ENCODE data around the gene TRIM26.
"Not testable (repeated sequence)": the region's sequence is repeated elsewhere in the genome, so short reads cannot be mapped to it uniquely, and the experiment has no call there.

Gene TRIM26

DNA sequence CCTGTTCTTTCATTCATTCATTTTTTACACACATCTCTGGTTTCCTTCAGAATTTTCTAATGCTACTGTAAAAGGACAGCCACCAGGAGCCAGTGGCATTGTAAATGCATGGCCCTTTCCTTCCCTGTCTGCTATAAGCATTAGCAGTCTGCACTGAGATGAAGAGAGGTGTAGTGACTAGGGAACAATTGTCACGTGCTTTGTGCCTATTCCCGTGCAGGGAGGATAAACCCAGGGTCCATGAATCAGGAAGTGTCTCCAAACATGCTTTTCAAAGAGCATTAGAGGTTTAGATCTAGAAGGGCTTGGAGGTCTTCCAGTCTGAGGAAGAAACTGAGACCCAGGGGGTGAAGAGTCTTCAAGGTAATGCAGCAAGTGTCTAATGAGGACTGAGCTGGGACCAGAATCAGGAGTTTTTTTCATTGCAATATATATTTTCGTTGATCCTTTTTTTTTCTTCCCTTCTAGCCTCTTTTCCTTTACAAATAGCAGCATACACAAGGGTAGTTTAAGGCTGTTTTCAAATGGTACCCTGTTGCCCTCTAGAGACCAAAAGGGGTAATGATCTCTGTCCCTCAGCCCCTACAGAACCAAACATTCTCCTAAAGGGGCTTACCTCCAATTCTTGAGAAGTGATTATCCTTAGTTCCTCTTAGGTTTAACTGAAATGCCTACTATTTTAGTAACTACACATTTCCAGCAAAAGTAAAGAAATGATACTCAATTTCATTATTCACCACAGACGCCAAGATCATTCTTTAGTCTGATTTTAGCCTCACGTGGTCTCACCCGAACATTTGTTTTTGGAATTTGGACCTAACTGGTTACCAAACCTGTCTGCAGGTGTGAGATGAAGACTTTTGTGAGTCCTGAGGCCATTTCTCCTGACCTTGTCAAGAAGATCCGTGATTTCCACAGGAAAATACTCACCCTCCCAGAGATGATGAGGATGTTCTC, 43.3 kb downstream of the TRIM26 start:
- DNase-seq (ENCODE audit: low read depth in 2 of 2), result no peak

- no peak for DNase-seq (ENCODE audit: low read depth in 2 of 2)
Measured at GRCh38 chr6:30168741-30169140, 44.5 kb downstream of the TRIM26 start.

GRCh38 chr6:30167101-30167500, 46.1 kb downstream of the TRIM26 start:
- no peak for DNase-seq (ENCODE audit: low read depth in 2 of 2)

GRCh38 chr6:30165238-30165637, 48.0 kb downstream of the TRIM26 start:
- DNase-seq (ENCODE audit: low read depth in 2 of 2), result not testable (repeated sequence)

- DNase-seq (ENCODE audit: low read depth in 2 of 2), result no peak
Measured at GRCh38 chr6:30164714-30165113, 48.5 kb downstream of the TRIM26 start.

GRCh38 chr6:30163918-30164654, 49.1 kb downstream of the TRIM26 start:
- no peak for DNase-seq (ENCODE audit: low read depth in 2 of 2)

GRCh38 chr6:30163090-30163917, 49.9 kb downstream of the TRIM26 start, which contains the start of gene TRIM15:
TSS of gene TRIM15 (plus strand) at chr6:30163546. CDS start at chr6:30163685, 139 bp downstream.
- peak; percentile 16 to 18 for DNase-seq (ENCODE audit: low read depth in 2 of 2)

DNA sequence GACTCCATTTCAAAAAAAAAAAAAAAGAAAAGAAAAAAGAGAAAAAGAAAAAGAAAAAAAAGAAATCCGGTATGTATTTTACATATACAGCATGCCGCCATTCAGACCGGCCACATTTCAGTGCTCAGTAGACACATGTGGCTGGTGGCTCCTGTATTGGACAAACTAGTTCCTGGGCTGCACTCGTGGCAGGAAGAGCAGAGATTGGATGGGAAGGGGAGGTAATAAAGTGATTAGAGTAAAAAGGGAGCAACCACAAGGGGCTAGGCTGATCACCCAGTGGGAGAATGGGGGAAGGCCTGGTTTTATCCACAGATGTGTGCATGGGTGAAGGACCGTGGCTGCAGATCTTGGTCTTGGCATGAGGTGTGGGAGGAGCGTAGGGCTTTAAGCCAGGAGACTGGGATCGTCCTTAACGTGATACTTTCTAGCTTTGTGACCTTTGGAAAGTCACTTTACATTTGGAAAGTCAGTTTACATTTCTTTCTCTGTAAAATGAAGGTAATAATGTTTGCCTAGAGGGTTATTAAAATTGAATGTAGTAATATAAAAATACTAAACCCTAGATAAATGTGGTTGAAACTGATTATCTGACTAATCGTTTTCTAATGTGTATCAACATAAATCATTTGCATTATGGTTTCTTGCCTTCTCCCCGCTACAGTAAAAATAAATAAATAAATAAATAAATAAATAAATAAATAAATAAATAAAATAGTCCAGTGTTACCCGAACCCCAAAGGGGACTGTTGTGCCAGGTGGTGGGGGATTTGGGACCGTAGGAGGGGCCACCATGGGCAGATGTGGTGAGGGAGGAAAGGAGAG, 50.7 kb downstream of the TRIM26 start:
- DNase-seq (ENCODE audit: low read depth in 2 of 2), result no peak

DNA sequence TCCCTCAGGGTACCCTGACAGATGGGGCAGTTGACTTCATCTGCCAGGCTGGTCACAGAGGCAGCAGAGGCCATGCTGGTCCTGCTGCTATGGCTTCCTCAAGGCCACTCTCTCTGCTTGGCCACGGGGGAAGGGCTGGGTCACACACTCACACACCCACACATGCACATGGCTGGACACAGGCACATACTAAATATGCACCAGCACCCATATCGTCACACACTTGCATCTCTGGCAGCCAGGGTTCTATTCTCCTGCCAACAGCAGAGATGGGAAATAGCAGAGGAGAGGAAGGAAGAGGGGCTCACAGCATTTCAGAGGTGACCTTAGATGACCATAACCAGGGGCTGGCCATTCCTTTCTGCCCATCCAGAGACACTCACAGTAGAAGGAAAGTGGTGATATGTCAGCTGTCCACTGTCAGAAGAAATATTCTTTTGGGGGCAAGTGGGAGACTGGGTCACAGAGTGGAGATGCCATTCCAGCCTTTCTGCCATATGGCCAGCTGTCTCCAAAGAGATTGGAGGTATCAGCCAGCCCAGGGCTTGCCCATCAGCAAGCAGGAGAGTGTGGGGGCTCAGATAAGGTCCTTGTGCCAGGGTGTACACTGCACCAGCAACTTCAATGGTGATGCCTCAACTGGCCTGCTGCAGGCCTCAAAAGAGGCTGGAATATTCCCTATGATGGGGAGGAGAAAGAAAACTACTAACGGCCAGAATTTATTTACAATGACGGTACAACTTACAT, 52.2 kb downstream of the TRIM26 start, which contains the start of gene TRIM10:
TRIM10 (minus strand) TSS at position 427 of the 747 bp plus-strand sequence; CDS start at position 74, 353 bp downstream.
- DNase-seq (ENCODE audit: low read depth in 2 of 2), result no peak

DNA sequence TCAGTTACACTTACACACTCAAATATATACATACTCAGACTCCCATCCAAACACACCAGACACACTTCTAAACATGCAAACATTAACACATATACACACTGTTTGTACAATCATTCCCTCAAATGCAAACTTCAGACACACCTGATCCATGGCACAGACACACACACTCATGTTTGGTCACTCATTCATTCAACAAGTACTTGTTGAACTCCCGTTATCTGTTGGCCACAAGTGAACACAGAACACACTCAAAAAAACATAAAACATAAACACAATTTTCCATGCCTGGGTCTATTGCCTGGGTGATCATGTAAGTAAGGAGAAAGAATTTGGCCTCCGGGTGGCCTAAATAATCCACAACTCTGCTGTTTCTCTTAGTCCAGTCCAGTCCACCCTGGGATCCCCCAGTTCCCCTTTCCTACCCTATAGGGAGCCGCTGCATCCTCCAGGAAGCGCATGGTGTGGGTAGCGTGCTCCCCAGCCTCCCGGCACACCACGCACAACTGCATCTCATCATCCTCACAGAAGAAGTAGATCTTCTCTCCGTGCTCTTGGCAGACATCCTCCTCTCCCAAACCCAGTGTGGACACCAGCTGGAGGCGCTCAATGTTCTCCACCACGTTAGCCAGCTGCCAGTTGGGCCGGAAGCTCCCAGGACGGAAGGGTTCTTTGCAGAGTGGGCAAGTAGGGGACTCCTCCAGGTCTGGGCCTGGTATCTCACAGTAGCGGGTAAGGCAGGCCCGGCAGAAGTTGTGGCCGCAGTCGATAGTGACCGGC, 53.0 kb downstream of the TRIM26 start:
- DNase-seq (ENCODE audit: low read depth in 2 of 2), result no peak

DNA sequence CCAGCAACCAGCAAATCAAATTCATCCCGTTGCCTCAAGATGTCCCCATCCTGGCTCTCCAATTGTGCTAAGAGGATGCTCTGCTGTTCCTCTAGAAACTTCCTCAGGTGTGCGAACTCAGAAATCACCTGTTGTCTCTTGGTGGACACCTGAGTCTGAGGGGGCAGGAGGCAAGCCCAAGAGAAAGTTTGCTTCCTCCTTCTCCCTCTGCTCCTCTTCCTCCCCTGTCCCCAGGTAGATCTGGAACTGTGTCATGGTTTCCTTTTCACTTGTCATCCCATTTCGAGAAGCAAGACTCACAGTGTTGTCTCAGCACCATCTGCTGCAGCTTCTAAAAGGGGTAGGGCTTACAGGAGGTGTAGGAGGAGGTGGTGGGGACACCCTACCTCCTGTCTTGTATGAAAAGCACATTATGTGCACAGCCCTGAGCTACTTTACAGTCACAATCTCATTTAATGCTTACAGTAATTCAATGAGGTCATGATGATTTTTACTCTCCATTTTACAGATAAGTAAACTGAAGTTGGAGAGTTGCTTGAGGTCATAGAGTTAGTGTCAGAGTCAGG, 54.6 kb downstream of the TRIM26 start:
- no peak for DNase-seq (ENCODE audit: low read depth in 2 of 2)

GRCh38 chr6:30157999-30158398, 55.2 kb downstream of the TRIM26 start:
- DNase-seq (ENCODE audit: low read depth in 2 of 2), result no peak

DNA sequence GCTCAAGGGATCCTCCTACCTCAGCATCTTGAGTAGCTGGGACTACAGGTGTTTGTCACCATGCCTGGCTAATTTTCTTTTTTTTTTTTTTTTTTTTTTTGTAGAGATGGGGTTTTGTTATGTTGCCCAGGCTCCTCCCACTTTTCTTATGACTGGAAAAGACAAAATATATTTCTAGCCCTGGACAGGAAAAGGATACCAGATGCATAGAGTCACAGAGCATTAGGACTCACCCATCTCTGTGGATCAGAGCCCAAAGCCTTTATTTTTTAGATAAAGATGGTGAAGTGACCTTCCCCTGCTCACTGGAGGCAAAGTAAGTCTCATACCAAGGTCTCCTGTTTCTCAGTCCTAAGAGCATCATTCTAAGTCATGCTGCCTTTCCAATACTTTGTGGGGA, 55.6 kb downstream of the TRIM26 start:
- DNase-seq (ENCODE audit: low read depth in 2 of 2), result no peak

GRCh38 chr6:30156774-30157173, 56.4 kb downstream of the TRIM26 start:
- no peak for DNase-seq (ENCODE audit: low read depth in 2 of 2)

- no peak for DNase-seq (ENCODE audit: low read depth in 2 of 2)
Measured at GRCh38 chr6:30156262-30156599, 57.0 kb downstream of the TRIM26 start.

GRCh38 chr6:30155520-30156261, 57.5 kb downstream of the TRIM26 start:
- DNase-seq (ENCODE audit: low read depth in 2 of 2), result no peak

- no peak for DNase-seq (ENCODE audit: low read depth in 2 of 2)
Measured at GRCh38 chr6:30154709-30155519, 58.3 kb downstream of the TRIM26 start.
